Lower leg skin (tissue), 3 donors: ENCODE measurements around the gene TMPRSS9.

Experiments
- CTCF ChIP-seq, 3 donors: fragments of 450-650 bp; IDR thresholded peaks; one replicate each; pipeline ENCODE4 v1.5.1; 2016; ENCODE audit warnings: antibody characterized with exemption in 3 of 3, mild to moderate bottlenecking in 3 of 3, moderate library complexity in 2 of 3
- POLR2A ChIP-seq, 2 donors: fragments of 450-650 bp; IDR thresholded peaks; one replicate each; pipeline ENCODE4 v1.6.1; 2016 to 2017; ENCODE audit warnings: antibody characterized with exemption in 2 of 2, mild to moderate bottlenecking in 1 of 2, moderate library complexity in 1 of 2

- TF ChIP-seq CTCF (IDR thresholded peaks at IDR 0.05) = no peak
- TF ChIP-seq POLR2A (IDR thresholded peaks at IDR 0.05) = no peak
Observed at GRCh38 chr19:2454199-2454961, 94.3 kb downstream of the TMPRSS9 start.
